ENCODE results near the gene HNRNPD.
"Not testable (repeated sequence)": the region's sequence is repeated elsewhere in the genome, so short reads cannot be mapped to it uniquely, and the experiment has no call there.

The HNRNPD gene

GRCh38 chr4:82373816-82374625 lies at the start of gene HNRNPD:
HNRNPD (minus strand) TSS chr4:82373991; CDS start chr4:82373678, 313 bp downstream.
- peak; percentile 96 for DNase-seq

- DNase-seq = no peak
Measured at GRCh38 chr4:82422616-82423015, 48.8 kb upstream of the HNRNPD start.

GRCh38 chr4:82421796-82422560 lies 48.2 kb upstream of the HNRNPD start:
- DNase-seq = no peak

- no peak for DNase-seq
Measured at GRCh38 chr4:82419451-82419850, 45.7 kb upstream of the HNRNPD start.

- no peak for DNase-seq
Measured at GRCh38 chr4:82415922-82416365, 42.2 kb upstream of the HNRNPD start.

GRCh38 chr4:82415061-82415460 lies 41.3 kb upstream of the HNRNPD start:
- DNase-seq = not testable (repeated sequence)

- DNase-seq = no peak
Measured at GRCh38 chr4:82403725-82404124, 29.9 kb upstream of the HNRNPD start.

- no peak for DNase-seq
Measured at GRCh38 chr4:82402196-82402775, 28.5 kb upstream of the HNRNPD start.

- DNase-seq = no peak
Measured at GRCh38 chr4:82401600-82401999, 27.8 kb upstream of the HNRNPD start.

GRCh38 chr4:82398263-82398662 lies 24.5 kb upstream of the HNRNPD start:
- no peak for DNase-seq

- no peak for DNase-seq
Measured at GRCh38 chr4:82397527-82397926, 23.7 kb upstream of the HNRNPD start.

- DNase-seq = no peak
Measured at GRCh38 chr4:82394896-82395295, 21.1 kb upstream of the HNRNPD start.

GRCh38 chr4:82390061-82390460 lies 16.3 kb upstream of the HNRNPD start:
- DNase-seq = not testable (repeated sequence)

- no peak for DNase-seq
Measured at GRCh38 chr4:82388405-82388804, 14.6 kb upstream of the HNRNPD start.

GRCh38 chr4:82386312-82386711 lies 12.5 kb upstream of the HNRNPD start:
- not testable (repeated sequence) for DNase-seq

GRCh38 chr4:82382751-82383150 lies 9.0 kb upstream of the HNRNPD start:
- DNase-seq = no peak

GRCh38 chr4:82381661-82382296 lies 8.0 kb upstream of the HNRNPD start:
- no peak for DNase-seq

GRCh38 chr4:82381235-82381634 lies 7.4 kb upstream of the HNRNPD start:
- no peak for DNase-seq

- DNase-seq = no peak
Measured at GRCh38 chr4:82380831-82381230, 7.0 kb upstream of the HNRNPD start.

- no peak for DNase-seq
Measured at GRCh38 chr4:82380344-82380743, 6.6 kb upstream of the HNRNPD start.

- DNase-seq = no peak
Measured at GRCh38 chr4:82376109-82376508, 2.3 kb upstream of the HNRNPD start.

GRCh38 chr4:82373486-82373815 lies 340 bp downstream of the HNRNPD start:
- DNase-seq = no peak
